HG03139 (cell line): ENCODE data around the gene PRKG1.
A peak's percentile ranks its signal among the peaks of the same experiment; 100 is the strongest.

ENCODE experiments used
- ATAC-seq: cut with Tn5 transposase; IDR thresholded peaks from one replicate; pipeline ENCODE4 v1.9.1; 2021; ENCODE audit not compliant: unreplicated experiment

PRKG1 gene

GRCh38 chr10:51852297-51852696 is 778.0 kb downstream of the PRKG1 start:
- ATAC-seq: no peak

GRCh38 chr10:51857305-51857704 is 783.0 kb downstream of the PRKG1 start:
- ATAC-seq: no peak

DNA sequence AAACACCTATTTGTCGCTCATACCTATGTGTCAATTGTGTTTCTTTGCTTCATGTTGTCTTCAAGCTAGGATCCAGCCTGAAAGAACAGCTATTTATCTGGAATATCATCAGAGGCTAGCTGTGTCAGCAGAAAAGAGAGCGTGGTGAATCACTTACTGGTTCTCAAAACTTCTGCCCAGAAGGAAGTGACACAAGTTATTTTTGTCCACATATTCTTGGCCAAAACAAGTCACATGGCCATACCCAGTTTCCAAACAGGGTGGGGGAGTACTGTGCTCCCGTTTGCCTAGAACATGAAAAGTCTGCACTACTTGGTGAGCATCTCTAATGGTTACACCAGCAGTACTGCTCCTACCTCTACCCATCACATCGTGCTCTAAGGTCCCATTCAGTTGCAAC is 786.0 kb downstream of the PRKG1 start:
- peak; percentile 64 for ATAC-seq

GRCh38 chr10:51861051-51861450 is 786.8 kb downstream of the PRKG1 start:
- no peak for ATAC-seq

DNA sequence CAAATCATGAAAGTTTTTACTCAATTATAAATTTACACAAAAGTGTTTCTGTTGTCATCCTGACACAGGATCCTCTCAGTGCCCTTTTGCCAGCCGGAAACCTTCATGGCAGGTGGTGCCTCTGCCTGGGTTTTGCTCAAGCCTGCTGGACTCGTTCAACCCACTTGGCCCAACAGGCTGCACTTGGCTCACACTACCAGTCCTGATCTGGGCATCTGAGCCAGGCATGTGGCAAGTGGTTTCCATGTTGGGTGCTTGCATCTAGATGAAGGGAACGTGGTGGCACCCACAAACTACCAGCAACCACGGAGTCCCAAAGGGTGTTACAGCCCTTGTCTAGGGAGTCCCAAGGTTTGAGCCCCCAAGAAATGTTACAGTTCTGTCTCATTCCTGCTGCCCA is 787.4 kb downstream of the PRKG1 start:
- no peak for ATAC-seq

DNA sequence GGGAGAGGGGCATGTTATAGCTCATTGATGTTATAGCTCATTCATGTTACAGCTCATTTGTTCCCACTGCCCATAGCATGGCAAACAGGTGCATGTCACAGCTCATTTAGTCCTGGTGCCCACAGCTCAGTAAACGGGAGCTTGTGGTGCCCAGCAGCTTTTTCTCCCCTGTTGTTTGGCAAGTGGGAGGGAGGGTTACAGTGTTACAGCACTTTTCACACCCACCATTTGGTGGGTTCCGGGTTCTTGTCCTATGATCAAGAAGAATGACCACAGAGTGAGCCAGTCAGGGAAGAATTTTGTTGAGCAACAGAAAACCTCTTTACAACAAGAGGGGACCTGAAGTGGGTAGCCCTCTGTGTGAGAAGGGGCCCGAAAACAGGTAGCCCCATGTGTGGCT is 787.9 kb downstream of the PRKG1 start:
- ATAC-seq: no peak

DNA sequence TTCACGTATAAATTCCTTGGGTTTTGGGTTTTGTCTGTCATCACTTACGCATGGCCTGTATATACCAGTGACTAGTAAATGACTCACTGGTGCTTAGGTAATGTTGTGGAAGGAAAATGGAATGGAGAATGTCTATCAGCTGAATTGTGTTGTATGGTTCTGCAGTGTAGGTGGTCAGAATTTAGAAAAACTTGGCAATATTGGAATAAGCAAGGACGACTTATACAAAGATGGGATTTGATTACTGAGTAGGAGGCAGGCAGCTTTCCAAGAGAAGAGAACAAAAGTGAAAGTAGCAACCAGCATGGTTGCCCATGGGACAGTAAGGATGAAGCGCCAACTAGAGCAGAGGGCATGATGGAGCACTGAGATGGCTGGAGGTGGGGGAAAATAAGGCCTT is 793.7 kb downstream of the PRKG1 start:
- ATAC-seq: no peak

- ATAC-seq: no peak
These were observed 799.8 kb downstream of the PRKG1 start for GRCh38 chr10:51874131-51874530.

DNA sequence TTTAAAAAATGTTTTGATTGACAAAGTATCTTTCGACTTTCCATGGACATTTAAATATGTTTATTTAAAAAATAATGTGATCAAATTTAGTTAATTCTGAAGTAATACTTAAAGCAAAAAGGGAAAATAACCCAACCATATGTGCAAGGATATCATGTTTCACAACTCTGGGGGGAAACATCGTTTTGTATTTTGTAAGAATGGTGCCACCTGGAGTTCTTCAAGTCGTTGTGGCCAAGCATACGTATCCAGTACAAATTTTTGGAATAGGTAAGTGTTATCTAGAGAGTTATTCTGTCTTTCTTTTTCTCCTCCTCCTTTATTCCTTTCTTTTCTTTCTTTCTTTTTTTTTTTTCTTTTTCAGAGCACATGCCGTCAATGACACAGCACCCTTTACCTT is 801.3 kb downstream of the PRKG1 start:
- no peak for ATAC-seq

- ATAC-seq: no peak
These were observed 802.2 kb downstream of the PRKG1 start for GRCh38 chr10:51876503-51876902.

GRCh38 chr10:51876979-51877378 is 802.7 kb downstream of the PRKG1 start:
- no peak for ATAC-seq

- ATAC-seq: no peak
These were observed 803.3 kb downstream of the PRKG1 start for GRCh38 chr10:51877636-51878035.

GRCh38 chr10:51878695-51879094 is 804.4 kb downstream of the PRKG1 start:
- peak; percentile 12 for ATAC-seq

GRCh38 chr10:51879238-51879637 is 805.0 kb downstream of the PRKG1 start:
- ATAC-seq: peak; percentile 79

- ATAC-seq: no peak
These were observed 806.9 kb downstream of the PRKG1 start for GRCh38 chr10:51881213-51881612.

- no peak for ATAC-seq
These were observed 812.3 kb downstream of the PRKG1 start for GRCh38 chr10:51886438-51887068.

GRCh38 chr10:51888263-51888662 is 814.0 kb downstream of the PRKG1 start:
- ATAC-seq: no peak

- no peak for ATAC-seq
These were observed 818.0 kb downstream of the PRKG1 start for GRCh38 chr10:51892313-51892712.

DNA sequence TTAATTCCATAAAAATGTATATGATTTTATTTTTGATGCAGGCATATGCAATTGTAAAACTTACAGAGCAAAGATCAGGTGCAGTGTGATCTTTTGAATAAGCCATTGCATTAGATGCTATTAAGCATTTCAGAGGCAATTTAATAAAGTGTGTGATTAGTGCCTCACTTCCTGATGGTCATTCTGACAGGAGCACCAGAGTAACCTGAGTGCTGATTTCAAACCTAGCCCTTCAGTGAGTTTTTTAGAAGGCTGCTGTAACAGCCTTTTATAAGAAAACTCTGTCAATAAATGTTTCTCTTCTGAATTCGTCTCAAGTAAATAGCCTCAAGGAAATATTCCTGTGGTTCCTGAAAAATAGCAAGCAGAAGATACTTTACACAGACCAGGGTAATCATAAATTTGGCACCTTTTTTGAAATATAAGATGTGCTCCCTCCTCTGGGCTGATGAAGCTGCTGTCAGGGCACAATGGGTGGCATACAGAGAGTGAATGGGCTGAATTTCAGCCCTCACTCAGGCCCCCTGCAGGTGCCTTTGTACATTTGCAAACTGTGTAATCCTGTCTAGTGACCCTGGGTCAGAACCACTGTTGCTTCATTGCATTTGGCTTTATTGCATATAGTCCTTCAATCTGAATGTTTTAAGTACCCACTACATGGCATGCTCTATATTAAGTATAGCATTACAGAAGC is 818.8 kb downstream of the PRKG1 start:
- ATAC-seq: peak; percentile 80

DNA sequence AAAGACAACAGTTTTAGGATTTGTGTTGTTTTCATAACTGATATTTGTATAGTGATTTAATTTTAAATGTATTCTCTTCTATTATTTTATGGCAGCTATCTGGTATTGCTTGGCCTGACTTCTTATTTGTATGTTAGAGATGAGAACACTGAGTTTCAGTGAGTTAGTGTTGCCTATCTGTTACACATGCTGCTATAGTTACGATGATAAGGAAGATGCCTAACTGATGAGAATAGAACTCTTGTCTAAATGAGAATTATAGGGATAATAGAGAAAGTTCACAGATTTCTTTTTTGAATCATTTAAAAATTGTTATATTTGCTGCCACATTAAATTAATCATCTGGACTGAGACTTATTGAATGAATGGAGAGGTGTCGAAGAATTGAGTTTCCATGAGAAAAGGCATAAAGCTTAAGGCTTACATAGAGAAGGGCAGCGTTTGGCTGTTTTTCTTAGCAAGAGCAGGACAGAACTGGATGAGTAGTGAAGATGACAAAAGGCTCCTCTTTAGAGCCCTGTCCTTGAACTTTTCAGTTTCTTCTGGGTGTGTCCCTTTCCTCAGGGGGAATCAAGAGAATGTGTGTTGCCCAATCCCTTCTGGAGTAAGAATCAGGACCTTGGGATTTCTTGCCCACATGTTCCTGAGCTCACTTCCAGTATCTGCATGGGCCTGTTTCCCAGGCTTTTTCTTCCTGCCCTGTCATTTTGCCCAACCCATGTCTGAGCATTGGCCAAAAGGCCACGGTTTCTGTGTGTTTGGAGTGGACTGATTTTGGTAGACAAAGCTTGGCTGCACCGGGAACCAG is 820.7 kb downstream of the PRKG1 start:
- ATAC-seq: no peak

DNA sequence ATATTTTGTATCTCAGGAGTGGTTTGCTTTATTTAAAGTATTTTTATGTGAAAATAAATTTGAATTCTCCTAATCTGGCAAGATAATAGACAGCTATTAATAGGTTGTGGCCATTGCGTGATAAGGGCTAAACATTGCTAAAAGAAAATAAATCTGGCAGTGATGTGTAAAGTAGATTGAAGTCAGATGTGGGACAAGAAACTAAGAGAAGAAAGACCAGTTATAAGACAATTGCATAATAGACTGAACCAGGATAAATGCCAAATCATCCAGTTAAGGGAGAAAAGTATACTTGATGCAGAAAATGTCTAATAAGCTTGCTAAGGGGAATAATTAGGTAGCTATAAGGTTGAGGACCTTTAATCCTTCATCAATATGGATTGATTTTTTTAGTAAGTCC is 822.6 kb downstream of the PRKG1 start:
- no peak for ATAC-seq

GRCh38 chr10:51897560-51897959 is 823.3 kb downstream of the PRKG1 start:
- no peak for ATAC-seq
